Psoas muscle (tissue), 8 donors: ENCODE data around the gene ENO3. TPM values are rescaled to one million over a fixed set of nuclear protein-coding genes. Genes with fewer than 3 reads are reported as not detected.

Source experiments
- ATAC-seq, 4 donors: fragments of 200-7000 bp; cut with Tn5 transposase; one replicate each; pipeline ENCODE4 v1.9.1; 2020; ENCODE audit warnings: moderate library complexity in 3 of 4, mild to moderate bottlenecking in 2 of 4
- DNase-seq, 2 donors: peaks; one replicate each; pipeline ENCODE4 v3.0.0-alpha.2; 2020
- H3K27ac ChIP-seq: fragments of 200-600 bp; one replicate; pipeline ENCODE4 v1.8.0; 2022
- H3K27me3 ChIP-seq, 3 donors: fragments of 200-600 bp in 1 of 3; one replicate each; pipeline versions ENCODE4 v1.6.1 to v1.8.0; 2013 to 2022; ENCODE audit warnings: low read length in 2 of 3, mild to moderate bottlenecking in 2 of 3, moderate library complexity in 1 of 3; ENCODE audit not compliant: insufficient read depth in 3 of 3
- H3K36me3 ChIP-seq, 2 donors: fragments of 200-600 bp in 1 of 2; one replicate each; pipeline versions ENCODE4 v1.6.1 to v1.8.0; 2013 to 2022; ENCODE audit warnings: low read depth in 1 of 2, mild to moderate bottlenecking in 1 of 2, moderate library complexity in 1 of 2; ENCODE audit not compliant: insufficient read depth in 1 of 2
- H3K4me1 ChIP-seq: fragments of 200-600 bp; one replicate; pipeline ENCODE4 v1.8.0; 2022
- H3K4me3 ChIP-seq: fragments of 200-600 bp; one replicate; pipeline ENCODE4 v1.8.0; 2022; ENCODE audit warnings: mild to moderate bottlenecking
- H3K9me3 ChIP-seq: fragments of 200-600 bp; one replicate; pipeline ENCODE4 v1.8.0; 2022
- WGBS, 3 donors: extraction: QIAGEN DNeasy Blood & Tissue Kit; methylation state at CpG; one replicate each; pipeline versions ENCODE4 v1.1.6 to v1.1.7; 2013; 5-methylcytosine and 5-hydroxymethylcytosine counted together
- intact Hi-C, 2 donors: fragments of 100-400 bp; cut with DNase I; formaldehyde crosslinking; loops; one replicate each; pipeline versions ENCODE4 v1.11.0 to v1.14.2; 2022
- polyA plus RNA-seq, 3 donors: library from polyadenylated mRNA; stranded (reverse); fragments of 200-250 nt; gene quantifications; one replicate each; pipeline ENCODE4 v1.2.3, GENCODE V29; 2013
- total RNA-seq, 4 donors: library from RNA; stranded (reverse); fragmentation: NEBNext Ultra II Directional in 2 of 4; extraction: Animal tissue kit (Norgen Biotek cat#: 25700) in 2 of 4; gene quantifications; one replicate each; pipeline versions ENCODE4 v1.2.1 to v1.2.4, GENCODE V29; 2021 to 2023
- TF ChIP-seq, protein P1 (sequence below): fragments of 200-600 bp; IDR thresholded peaks from one replicate; pipeline ENCODE4 v1.8.0; 2022; ENCODE audit warnings: antibody characterized with exemption
- donor health status: healthy with polysubstance abuse.
- donor health status: DM: no; HTN: no; CAD: no; lungs with moderate emphysema.
- donor health status: Bipolar disorder and iron deficiency.
- donor health status: healthy.
- donor health status: DM: yes; HTN: yes; CAD: no.
- donor health status: DM: no; HTN: no; CAD: no.
- donor health status: DM: no; HTN: no; CAD: no.
- donor health status: DM: yes; HTN: yes; CAD: no.

Gene ENO3
- total and polyA plus RNA-seq, 7 donors: 1,126 to 5,696 (median 2,679) TPM

DNA sequence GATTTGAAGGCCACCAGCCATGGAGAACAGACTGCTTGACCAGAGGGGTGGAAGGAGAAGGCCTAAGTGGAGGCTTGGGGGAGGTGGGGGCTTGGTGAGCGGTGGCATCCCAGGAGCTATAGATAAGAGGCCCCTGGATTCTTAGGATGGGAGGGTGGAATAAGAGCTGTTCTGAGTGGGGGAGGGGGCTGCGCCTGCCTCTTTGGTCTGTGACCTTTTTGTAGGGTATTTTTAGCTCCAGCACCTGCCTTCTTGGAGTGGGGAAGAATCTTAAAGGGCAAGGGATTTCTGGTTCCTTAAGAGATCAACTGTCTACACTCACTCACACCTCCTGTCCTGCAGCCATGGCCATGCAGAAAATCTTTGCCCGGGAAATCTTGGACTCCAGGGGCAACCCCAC lies 567 bp downstream of the ENO3 start:
- Histone ChIP-seq H3K27me3 (no peaks in the 10 kb centered on the region), H3K4me3 (peak overlapping the region; percentile 97), H3K36me3 (peaks cover 0 to 26% of the 10 kb centered on the region in 2 donors), H3K4me1 (peaks cover 34% of the 10 kb centered on the region), H3K27ac (peak overlapping the region; percentile 96), H3K9me3 (no peaks in the 10 kb centered on the region)
- TF ChIP-seq, protein P1, sequence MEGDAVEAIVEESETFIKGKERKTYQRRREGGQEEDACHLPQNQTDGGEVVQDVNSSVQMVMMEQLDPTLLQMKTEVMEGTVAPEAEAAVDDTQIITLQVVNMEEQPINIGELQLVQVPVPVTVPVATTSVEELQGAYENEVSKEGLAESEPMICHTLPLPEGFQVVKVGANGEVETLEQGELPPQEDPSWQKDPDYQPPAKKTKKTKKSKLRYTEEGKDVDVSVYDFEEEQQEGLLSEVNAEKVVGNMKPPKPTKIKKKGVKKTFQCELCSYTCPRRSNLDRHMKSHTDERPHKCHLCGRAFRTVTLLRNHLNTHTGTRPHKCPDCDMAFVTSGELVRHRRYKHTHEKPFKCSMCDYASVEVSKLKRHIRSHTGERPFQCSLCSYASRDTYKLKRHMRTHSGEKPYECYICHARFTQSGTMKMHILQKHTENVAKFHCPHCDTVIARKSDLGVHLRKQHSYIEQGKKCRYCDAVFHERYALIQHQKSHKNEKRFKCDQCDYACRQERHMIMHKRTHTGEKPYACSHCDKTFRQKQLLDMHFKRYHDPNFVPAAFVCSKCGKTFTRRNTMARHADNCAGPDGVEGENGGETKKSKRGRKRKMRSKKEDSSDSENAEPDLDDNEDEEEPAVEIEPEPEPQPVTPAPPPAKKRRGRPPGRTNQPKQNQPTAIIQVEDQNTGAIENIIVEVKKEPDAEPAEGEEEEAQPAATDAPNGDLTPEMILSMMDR: no peak
- intact Hi-C loops: loop anchor here in 1 of 2 donors (2.0 kb wide), 1 partner anchor 15 kb away; the partner anchor contains the start of gene SPAG7
- DNase-seq: peak in 1 of 2 donors; percentile 78
- 35 to 41% (median 37%) methylated on average over 3 of the region's 3 CpGs for WGBS, 3 donors
- ATAC-seq: peak; percentile 11 to 50 (median 33)

DNA sequence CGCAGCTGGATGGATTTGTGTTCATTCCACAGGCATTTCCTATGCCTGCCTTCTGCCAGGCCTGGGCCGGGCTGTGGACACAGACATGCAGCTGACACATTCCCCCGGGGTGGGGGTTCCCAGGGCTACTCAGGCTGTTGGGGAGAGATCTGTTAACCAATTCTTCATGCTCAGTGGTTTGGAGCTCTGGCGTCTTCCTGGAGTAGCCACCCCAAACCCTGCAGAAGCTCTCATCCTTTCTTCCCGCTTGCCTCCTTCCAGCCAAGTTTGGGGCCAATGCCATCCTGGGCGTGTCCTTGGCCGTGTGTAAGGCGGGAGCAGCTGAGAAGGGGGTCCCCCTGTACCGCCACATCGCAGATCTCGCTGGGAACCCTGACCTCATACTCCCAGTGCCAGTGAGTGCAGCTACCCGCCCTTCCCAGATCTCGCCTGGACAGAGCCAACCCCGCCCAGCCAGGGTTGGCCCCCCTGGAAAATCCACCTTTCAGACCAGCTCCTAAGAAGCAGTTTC lies 2.6 kb downstream of the ENO3 start:
- Histone ChIP-seq H3K4me3 (peak overlapping the region; percentile 97), H3K4me1 (peaks cover 32% of the 10 kb centered on the region)
- TF ChIP-seq, protein P1: no peak

DNA sequence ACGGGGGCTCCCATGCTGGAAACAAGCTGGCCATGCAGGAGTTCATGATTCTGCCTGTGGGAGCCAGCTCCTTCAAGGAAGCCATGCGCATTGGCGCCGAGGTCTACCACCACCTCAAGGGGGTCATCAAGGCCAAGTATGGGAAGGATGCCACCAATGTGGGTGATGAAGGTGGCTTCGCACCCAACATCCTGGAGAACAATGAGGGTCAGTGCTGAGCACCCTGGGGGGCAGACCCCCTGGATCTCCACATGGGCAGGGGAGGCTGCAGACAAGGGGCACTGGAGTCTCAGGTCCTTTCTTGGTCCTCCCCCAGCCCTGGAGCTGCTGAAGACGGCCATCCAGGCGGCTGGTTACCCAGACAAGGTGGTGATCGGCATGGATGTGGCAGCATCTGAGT lies 4.2 kb downstream of the ENO3 start:
- intact Hi-C loops: no loop called here
- Histone ChIP-seq H3K27ac (peak overlapping the region; percentile 96), H3K36me3 (peaks cover 5 to 42% of the 10 kb centered on the region in 2 donors), H3K27me3 (no peaks in the 10 kb centered on the region), H3K4me1 (peaks cover 43% of the 10 kb centered on the region), H3K9me3 (no peaks in the 10 kb centered on the region), H3K4me3 (peak overlapping the region; percentile 18)
- peak in 1 of 2 donors; percentile 49 for DNase-seq
- ATAC-seq: no peak
- 59 to 83% (median 72%) methylated on average over 8 of the region's 8 CpGs for WGBS, 3 donors
- TF ChIP-seq, protein P1: no peak

More for the DNA sequence above, 2.6 kb downstream of the ENO3 start:
- intact Hi-C loops: loop anchor here in 1 of 2 donors (2.0 kb wide), 1 partner anchor 13 kb away; the partner anchor contains the start of gene SPAG7
- no peaks in the 10 kb centered on the region for H3K9me3 ChIP-seq
- no peaks in the 10 kb centered on the region for H3K27me3 ChIP-seq
- peaks cover 0 to 33% of the 10 kb centered on the region in 2 donors for H3K36me3 ChIP-seq
- peak in 1 of 2 donors; percentile 66 for DNase-seq
- peak overlapping the region; percentile 96 for H3K27ac ChIP-seq
- no peak for ATAC-seq
- WGBS, 3 donors: 28 to 36% (median 33%) methylated on average over 14 of the region's 14 CpGs

DNA sequence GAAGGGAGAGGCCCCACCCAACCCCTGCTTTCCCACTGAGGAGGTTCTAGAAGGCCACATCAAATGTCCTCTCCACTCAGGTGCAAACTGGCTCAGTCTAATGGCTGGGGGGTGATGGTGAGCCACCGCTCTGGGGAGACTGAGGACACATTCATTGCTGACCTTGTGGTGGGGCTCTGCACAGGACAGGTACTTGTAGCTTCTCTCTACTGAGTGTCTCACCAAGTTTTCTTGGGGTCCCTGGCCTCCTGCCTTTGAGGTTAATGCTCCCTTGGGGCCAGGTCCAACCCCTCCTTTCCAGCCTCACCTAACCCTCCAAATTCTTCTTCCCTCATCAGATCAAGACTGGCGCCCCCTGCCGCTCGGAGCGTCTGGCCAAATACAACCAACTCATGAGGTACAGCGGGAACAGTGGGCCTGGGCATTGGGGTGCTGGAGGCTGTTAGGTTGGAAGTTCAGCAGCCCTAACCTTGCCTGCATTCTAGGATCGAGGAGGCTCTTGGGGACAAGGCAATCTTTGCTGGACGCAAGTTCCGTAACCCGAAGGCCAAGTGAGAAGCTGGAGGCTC lies 5.7 kb downstream of the ENO3 start:
- H3K9me3 ChIP-seq: no peaks in the 10 kb centered on the region
- H3K4me1 ChIP-seq: peaks cover 36% of the 10 kb centered on the region
- DNase-seq (peak; percentile 52 to 79), ATAC-seq (peak in 1 of 4 donors; percentile 31)
- no peaks in the 10 kb centered on the region for H3K27me3 ChIP-seq
- peak overlapping the region; percentile 54 for H3K27ac ChIP-seq
- intact Hi-C loops: no loop called here
- WGBS, 3 donors: 56 to 78% (median 66%) methylated on average over 10 of the region's 10 CpGs
- peaks cover 6 to 52% of the 10 kb centered on the region in 2 donors for H3K36me3 ChIP-seq
- TF ChIP-seq, protein P1: peak; percentile 18
- H3K4me3 ChIP-seq: no peak overlapping the region
